Suppressor macrophage treated with lipopolysaccharide for 1 hour (primary cell): Measurements from ENCODE around the gene PABPN1.

Experiments used
- DNase-seq, 3 donors: peaks; one replicate each; pipeline ENCODE4 v3.0.0-alpha.2; 2020 to 2022

PABPN1 gene

GRCh38 chr14:23359167-23359626 is 37.9 kb downstream of the PABPN1 start:
- no peak for DNase-seq

- DNase-seq = no peak
Observed at GRCh38 chr14:23359722-23360447, 38.6 kb downstream of the PABPN1 start.

GRCh38 chr14:23360496-23360895 is 39.2 kb downstream of the PABPN1 start:
- no peak for DNase-seq

GRCh38 chr14:23361320-23361719 is 40.1 kb downstream of the PABPN1 start:
- DNase-seq = no peak

- no peak for DNase-seq
Observed at GRCh38 chr14:23361763-23362162, 40.5 kb downstream of the PABPN1 start.

- DNase-seq = no peak
Observed at GRCh38 chr14:23362200-23362599, 40.9 kb downstream of the PABPN1 start.

GRCh38 chr14:23364164-23365035 is 43.1 kb downstream of the PABPN1 start:
- DNase-seq = no peak

- DNase-seq = peak in 1 of 3 donors; percentile 30
Observed at GRCh38 chr14:23365036-23365731, 43.9 kb downstream of the PABPN1 start, which contains the start of gene EFS. Gene EFS (minus strand): TSS chr14:23365172. CDS start chr14:23365025, 147 bp downstream.

- no peak for DNase-seq
Observed at GRCh38 chr14:23365732-23366425, 44.6 kb downstream of the PABPN1 start.

- no peak for DNase-seq
Observed at GRCh38 chr14:23366426-23366921, 45.2 kb downstream of the PABPN1 start.

- DNase-seq = no peak
Observed at GRCh38 chr14:23370221-23370620, 49.0 kb downstream of the PABPN1 start.

- DNase-seq = no peak
Observed at GRCh38 chr14:23371865-23372264, 50.6 kb downstream of the PABPN1 start.

GRCh38 chr14:23372509-23372908 is 51.3 kb downstream of the PABPN1 start, which contains the start of gene IL25:
Gene IL25 (plus strand): TSS chr14:23372809.
- no peak for DNase-seq

- no peak for DNase-seq
Observed at GRCh38 chr14:23373041-23373440, 51.8 kb downstream of the PABPN1 start.
